Prostate gland (tissue), 2 donors: ENCODE results near the gene CRYGC. TPM values are rescaled to one million over a fixed set of nuclear protein-coding genes. Genes with fewer than 3 reads are reported as not detected.

Experiments used
- DNase-seq: peaks from one replicate; pipeline ENCODE4 v3.0.0-alpha.2; 2019; ENCODE audit warnings: low spot score
- H3K27ac ChIP-seq, 2 donors: fragments of 200-600 bp; sonication (generic); 2 replicates each; pipeline ENCODE4 v1.5.1; 2017 to 2019
- H3K27me3 ChIP-seq: fragments of 200-600 bp; sonication (generic); replicated peaks from 2 replicates; pipeline ENCODE4 v1.5.1; 2019; ENCODE audit not compliant: insufficient read depth
- H3K36me3 ChIP-seq, 2 donors: fragments of 200-600 bp; sonication (generic); 1 replicate in 1 of 2; 2 replicates in 1 of 2; pipeline versions ENCODE4 v1.5.1 to v1.8.1; 2017 to 2019
- H3K4me1 ChIP-seq: fragments of 200-600 bp; sonication (generic); replicated peaks from 2 replicates; pipeline ENCODE4 v1.5.1; 2019
- H3K4me3 ChIP-seq, 2 donors: fragments of 200-600 bp; sonication (generic); 2 replicates each; pipeline ENCODE4 v1.5.1; 2017 to 2019
- H3K9me3 ChIP-seq: fragments of 200-600 bp; sonication (generic); 2 replicates; pipeline ENCODE4 v1.5.1; 2017
- POLR2A ChIP-seq: fragments of 450-650 bp; IDR thresholded peaks from one replicate; pipeline ENCODE4 v1.6.1; 2016; ENCODE audit warnings: antibody characterized with exemption, mild to moderate bottlenecking
- POLR2AphosphoS5 ChIP-seq: sonication (generic); formaldehyde crosslinking; IDR thresholded peaks from one replicate; pipeline ENCODE4 v1.6.1; 2017; ENCODE audit warnings: antibody characterized with exemption
- WGBS: methylation state at CpG from one replicate; pipeline ENCODE4 v1.1.5; 2018; 5-methylcytosine and 5-hydroxymethylcytosine counted together
- intact Hi-C: fragments of 100-400 bp; cut with DNase I; formaldehyde crosslinking; loops from one replicate; pipeline ENCODE4 v1.14.2; 2022
- total RNA-seq, 2 donors: library from RNA; depleted of rRNA; stranded (reverse); fragments of >200 nt; gene quantifications; one replicate each; pipeline ENCODE4 v1.1.0, GENCODE V29; 2016
- TF ChIP-seq, protein P1 (sequence below), 4 experiments: fragments of 200-600 bp in 2 of 4; fragments of 450-650 bp in 2 of 4; sonication (generic) in 2 of 4; IDR thresholded peaks; 1 replicate in 3 of 4; 2 replicates in 1 of 4; pipeline ENCODE4 v1.5.1; 2016 to 2019; ENCODE audit warnings: antibody characterized with exemption in 4 of 4, mild to moderate bottlenecking in 2 of 4, moderate library complexity in 2 of 4

Gene CRYGC
- 1 to 10 TPM in 1 of 2 donors, not detected in 1; 1.3 TPM for total RNA-seq

- H3K27ac ChIP-seq = no peak within 1 kb of the TSS
- TF ChIP-seq POLR2AphosphoS5 = no peak
- no peak for TF ChIP-seq POLR2A
- TF ChIP-seq, protein P1, sequence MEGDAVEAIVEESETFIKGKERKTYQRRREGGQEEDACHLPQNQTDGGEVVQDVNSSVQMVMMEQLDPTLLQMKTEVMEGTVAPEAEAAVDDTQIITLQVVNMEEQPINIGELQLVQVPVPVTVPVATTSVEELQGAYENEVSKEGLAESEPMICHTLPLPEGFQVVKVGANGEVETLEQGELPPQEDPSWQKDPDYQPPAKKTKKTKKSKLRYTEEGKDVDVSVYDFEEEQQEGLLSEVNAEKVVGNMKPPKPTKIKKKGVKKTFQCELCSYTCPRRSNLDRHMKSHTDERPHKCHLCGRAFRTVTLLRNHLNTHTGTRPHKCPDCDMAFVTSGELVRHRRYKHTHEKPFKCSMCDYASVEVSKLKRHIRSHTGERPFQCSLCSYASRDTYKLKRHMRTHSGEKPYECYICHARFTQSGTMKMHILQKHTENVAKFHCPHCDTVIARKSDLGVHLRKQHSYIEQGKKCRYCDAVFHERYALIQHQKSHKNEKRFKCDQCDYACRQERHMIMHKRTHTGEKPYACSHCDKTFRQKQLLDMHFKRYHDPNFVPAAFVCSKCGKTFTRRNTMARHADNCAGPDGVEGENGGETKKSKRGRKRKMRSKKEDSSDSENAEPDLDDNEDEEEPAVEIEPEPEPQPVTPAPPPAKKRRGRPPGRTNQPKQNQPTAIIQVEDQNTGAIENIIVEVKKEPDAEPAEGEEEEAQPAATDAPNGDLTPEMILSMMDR (IDR thresholded peaks at IDR 0.05) = no peak
- intact Hi-C loops = no loop called here
- DNase-seq = no peak
- no peaks in the 10 kb centered on the region for H3K4me1 ChIP-seq
- no peaks in the 10 kb centered on the region for H3K9me3 ChIP-seq
- no peaks in the 10 kb centered on the region for H3K27me3 ChIP-seq
- H3K4me3 ChIP-seq = no peak within 1 kb of the TSS
- no peaks in the 10 kb centered on the region for H3K36me3 ChIP-seq
- WGBS = 63% methylated on average over 19 of the region's 19 CpGs
These were observed at the start of gene CRYGC for GRCh38 chr2:208129744-208130711. Gene CRYGC (minus strand): TSS chr2:208129828. CDS start chr2:208129792, 36 bp downstream.

DNA sequence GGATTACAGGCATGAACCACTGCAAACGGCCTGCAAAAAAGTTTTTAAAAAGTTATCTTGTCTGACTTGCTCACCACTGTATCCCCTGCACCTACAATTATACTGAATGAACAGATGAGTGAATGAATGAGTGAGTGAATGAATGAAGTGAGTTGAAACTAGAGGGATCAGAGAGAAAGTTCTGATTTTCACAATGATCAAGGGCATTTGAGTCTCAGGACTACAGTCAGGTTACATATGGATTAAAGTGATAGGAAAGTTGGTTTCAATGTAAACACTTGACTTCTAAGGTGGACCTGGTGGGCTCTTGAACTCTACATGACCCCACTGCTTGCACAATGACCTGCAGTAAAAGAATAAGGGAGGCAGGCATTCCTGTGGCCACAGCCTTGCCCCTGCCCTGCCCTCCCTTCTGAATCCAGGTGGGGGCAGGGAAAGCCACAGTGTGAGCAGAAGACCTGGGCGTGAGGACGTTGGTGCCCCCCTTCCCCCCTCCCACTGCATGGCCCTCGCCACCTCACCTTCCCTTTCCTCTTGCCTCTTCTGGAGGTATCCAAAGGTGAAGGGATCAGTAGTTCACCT is 49.5 kb upstream of the CRYGC start:
- H3K4me1 ChIP-seq = no peaks in the 10 kb centered on the region
- H3K4me3 ChIP-seq = no peak overlapping the region
- H3K36me3 ChIP-seq = no peaks in the 10 kb centered on the region
- DNase-seq = no peak
- intact Hi-C loops = no loop called here
- TF ChIP-seq, protein P1 (IDR thresholded peaks at IDR 0.05) = no peak
- TF ChIP-seq POLR2AphosphoS5 (no peak), POLR2A (no peak)
- H3K27ac ChIP-seq = no peak overlapping the region
- H3K9me3 ChIP-seq = no peaks in the 10 kb centered on the region
- 72% methylated on average over 4 of the region's 4 CpGs for WGBS
- no peaks in the 10 kb centered on the region for H3K27me3 ChIP-seq

GRCh38 chr2:208175840-208176153 is 46.2 kb upstream of the CRYGC start:
- no peak for DNase-seq
- H3K9me3 ChIP-seq = no peaks in the 10 kb centered on the region
- no peaks in the 10 kb centered on the region for H3K27me3 ChIP-seq
- H3K36me3 ChIP-seq = no peaks in the 10 kb centered on the region
- WGBS = 81% methylated on average over 6 of the region's 6 CpGs
- intact Hi-C loops = loop anchor here (1.0 kb wide), 1 partner anchor 79 kb away; no protein-coding TSS in a partner anchor
- H3K4me1 ChIP-seq = no peaks in the 10 kb centered on the region
- no peak overlapping the region for H3K4me3 ChIP-seq
- no peak for TF ChIP-seq POLR2A
- TF ChIP-seq, protein P1 (IDR thresholded peaks at IDR 0.05) = no peak
- TF ChIP-seq POLR2AphosphoS5 = no peak
- H3K27ac ChIP-seq = no peak overlapping the region

DNA sequence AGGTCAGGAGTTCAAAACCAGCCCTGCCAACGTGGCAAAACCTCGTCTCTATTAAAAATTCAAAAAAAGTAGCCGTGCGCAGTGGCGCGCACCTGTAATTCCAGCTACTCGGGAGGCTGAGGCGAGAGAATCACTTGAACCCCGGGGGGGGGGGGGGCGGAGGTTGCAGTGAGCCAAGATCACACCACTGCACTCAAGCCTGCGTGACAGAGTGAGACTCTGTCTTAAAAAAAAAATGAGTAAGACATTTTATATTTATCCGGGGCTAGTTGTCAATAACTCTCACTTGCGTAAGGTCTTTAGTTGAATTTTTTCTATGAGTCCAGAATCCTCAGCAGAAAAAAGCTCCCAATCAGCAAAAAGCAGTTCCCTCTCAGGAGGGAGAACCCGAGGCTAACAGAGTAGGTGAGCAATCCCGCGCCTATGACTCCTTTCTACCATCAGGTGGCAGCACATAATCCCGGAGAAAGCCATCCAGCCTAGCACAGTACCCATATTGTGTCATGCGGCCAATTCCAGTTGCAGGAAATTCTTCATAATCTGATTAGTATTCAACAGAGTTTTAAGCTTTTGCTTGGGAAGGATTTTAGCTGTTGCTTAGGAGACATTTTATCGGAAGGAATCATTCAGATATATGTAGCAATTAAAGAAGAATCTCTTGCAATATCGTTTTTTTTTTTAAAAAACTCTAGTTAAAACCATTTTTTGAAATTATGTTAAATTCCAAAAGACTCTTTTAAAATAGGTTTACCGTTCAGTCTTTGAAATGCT is 45.6 kb upstream of the CRYGC start:
- Histone ChIP-seq H3K36me3 (no peaks in the 10 kb centered on the region), H3K4me1 (no peaks in the 10 kb centered on the region), H3K27ac (no peak overlapping the region), H3K27me3 (no peaks in the 10 kb centered on the region), H3K4me3 (no peak overlapping the region), H3K9me3 (no peaks in the 10 kb centered on the region)
- TF ChIP-seq POLR2A = no peak
- peak; percentile 53 for TF ChIP-seq POLR2AphosphoS5
- TF ChIP-seq, protein P1 (IDR thresholded peaks at IDR 0.05) = peak; percentile 55 to 84 (median 76)
- intact Hi-C loops = loop anchor here (1.0 kb wide), 1 partner anchor 79 kb away; no protein-coding TSS in a partner anchor
- peak; percentile 74 for DNase-seq
- WGBS = 39% methylated on average over 21 of the region's 21 CpGs
